ENCODE measurements around the gene UTRN.

GRCh38 chr6:144316862-144317195 is 31.7 kb downstream of the UTRN start:
- no peak for TF ChIP-seq CTCF (IDR thresholded peaks at IDR 0.05)
- TF ChIP-seq POLR2A (IDR thresholded peaks at IDR 0.05): no peak
